Activated CD8-positive, alpha-beta memory T cell treated with anti-CD3 and anti-CD28 coated beads for 24 hours (primary cell): Measurements from ENCODE around the gene ALOX5.
A peak's percentile ranks its signal among the peaks of the same experiment; 100 is the strongest.
"Not testable (repeated sequence)": the region's sequence is repeated elsewhere in the genome, so short reads cannot be mapped to it uniquely, and the experiment has no call there.

Experiments
- DNase-seq: peaks from one replicate; pipeline ENCODE4 v3.0.0-alpha.2; 2020

ALOX5 gene

GRCh38 chr10:45373576-45374349, at the start of gene ALOX5:
Gene ALOX5, plus strand, starts transcription at chr10:45374216. Its CDS starts 64 bp downstream, at chr10:45374280.
- peak; percentile 71 for DNase-seq

- no peak for DNase-seq
Measured at GRCh38 chr10:45325116-45325515, 48.9 kb upstream of the ALOX5 start.

DNA sequence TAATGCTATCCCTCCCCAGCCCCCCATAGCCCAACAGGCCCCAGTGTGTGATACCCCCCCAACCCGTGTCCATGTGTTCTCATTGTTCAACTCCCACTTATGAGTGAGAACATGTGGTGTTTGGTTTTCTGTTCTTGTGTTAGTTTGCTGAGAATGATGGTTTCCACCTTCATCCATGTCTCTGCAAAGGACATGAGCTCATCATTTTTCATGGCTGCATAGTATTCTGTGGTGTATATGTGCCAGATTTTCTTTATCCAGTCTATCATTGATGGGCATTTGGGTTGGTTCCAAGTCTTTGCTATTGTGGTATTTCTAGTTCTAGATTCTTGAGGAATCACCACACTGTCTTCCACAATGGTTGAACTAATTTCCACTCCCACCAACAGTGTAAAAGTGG, 47.2 kb upstream of the ALOX5 start:
- not testable (repeated sequence) for DNase-seq

DNA sequence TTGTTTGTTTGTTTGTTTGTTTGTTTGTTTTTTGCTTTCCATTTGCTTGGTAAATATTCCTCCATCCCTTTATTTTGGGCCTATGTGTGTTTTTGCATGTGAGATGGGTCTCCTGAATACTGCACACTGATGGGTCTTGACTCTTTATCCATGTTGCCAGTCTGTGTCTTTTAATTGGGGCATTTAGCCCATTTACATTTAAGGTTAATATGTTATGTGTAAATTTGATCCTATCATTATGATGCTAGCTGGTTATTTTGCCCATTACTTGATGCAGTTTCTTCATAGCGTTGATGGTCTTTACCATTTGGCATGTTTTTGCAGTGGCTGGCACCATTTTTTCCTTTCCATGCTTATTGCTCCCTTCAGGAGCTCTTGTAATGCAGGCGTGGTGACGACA, 42.2 kb upstream of the ALOX5 start:
- not testable (repeated sequence) for DNase-seq

- no peak for DNase-seq
Measured at GRCh38 chr10:45339894-45340293, 34.1 kb upstream of the ALOX5 start.

GRCh38 chr10:45340420-45340819, 33.6 kb upstream of the ALOX5 start:
- DNase-seq = not testable (repeated sequence)

- DNase-seq = not testable (repeated sequence)
Measured at GRCh38 chr10:45346652-45347335, 27.2 kb upstream of the ALOX5 start.

GRCh38 chr10:45347464-45347863, 26.6 kb upstream of the ALOX5 start:
- not testable (repeated sequence) for DNase-seq

DNA sequence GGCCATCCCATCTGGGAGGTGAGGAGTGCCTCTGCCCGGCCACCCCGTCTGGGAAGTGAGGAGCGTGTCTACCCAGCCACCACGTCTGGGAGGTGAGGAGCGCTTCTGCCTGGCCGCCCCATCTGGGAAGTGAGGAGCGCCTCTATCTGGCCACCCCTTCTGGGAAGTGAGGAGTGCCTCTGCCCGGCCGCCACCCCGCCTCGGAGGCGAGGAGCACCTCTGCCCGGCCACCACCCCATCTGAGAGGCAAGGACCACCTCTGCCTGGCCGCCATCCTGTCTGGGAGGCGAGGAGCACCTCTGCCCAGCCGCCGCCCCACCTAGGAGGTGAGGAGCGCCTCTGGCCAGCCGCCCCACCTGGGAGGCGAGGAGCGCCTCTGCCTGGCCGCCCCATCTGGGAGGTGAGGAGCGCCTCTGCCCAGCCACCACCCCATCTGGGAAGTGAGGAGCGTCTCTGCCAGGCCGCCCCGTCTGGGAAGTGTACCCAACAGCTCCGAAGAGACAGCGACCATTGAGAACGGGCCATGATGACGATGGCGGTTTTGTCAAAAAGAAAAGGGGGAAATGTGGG, 25.7 kb upstream of the ALOX5 start:
- DNase-seq = not testable (repeated sequence)

DNA sequence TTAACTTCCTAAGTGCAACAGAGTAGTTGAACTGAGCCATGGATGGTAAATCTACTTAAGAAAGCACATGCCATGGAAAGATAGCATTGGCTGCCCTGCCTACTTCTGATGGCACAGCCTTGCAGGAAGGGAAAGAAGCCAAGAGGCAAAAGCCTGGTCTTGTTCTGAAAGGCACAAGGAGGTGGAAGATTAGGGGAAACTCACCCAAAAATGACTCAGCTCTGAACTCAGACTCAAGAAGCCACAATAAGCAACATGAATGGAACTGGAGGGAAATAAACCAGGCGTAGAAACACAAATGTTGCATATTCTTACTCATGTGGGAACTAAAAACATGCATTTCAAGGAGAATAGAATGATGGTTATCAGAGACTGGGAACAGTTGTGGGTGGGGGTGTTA, 20.8 kb upstream of the ALOX5 start:
- DNase-seq = no peak

- DNase-seq = no peak
Measured at GRCh38 chr10:45354261-45354660, 19.8 kb upstream of the ALOX5 start.

DNA sequence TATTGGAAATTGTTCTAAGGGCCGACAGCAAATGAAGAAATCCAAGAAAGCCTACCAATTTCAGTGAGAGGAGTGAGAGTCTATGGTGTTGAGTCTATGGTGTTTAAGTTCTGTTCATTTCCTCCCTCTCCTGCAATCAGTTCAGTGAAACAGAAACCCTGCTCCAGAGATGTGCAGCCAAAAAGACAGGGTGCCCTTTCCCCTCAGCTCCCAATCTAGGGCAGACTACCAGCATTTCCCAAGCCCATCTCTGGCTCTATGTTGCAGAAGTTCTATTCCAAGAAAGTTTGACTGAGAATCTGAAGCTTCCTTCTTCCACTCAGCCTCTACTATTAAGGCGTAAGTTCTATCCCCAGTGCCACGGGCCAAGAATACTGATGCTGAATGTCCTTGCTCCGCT, 18.5 kb upstream of the ALOX5 start:
- no peak for DNase-seq

- DNase-seq = not testable (repeated sequence)
Measured at GRCh38 chr10:45358961-45359360, 15.1 kb upstream of the ALOX5 start.

GRCh38 chr10:45361983-45362799, 11.8 kb upstream of the ALOX5 start:
- DNase-seq = peak; percentile 50

GRCh38 chr10:45367643-45368042, 6.4 kb upstream of the ALOX5 start:
- not testable (repeated sequence) for DNase-seq

- no peak for DNase-seq
Measured at GRCh38 chr10:45368181-45368580, 5.8 kb upstream of the ALOX5 start.

- no peak for DNase-seq
Measured at GRCh38 chr10:45370202-45370955, 3.6 kb upstream of the ALOX5 start.

GRCh38 chr10:45371560-45371959, 2.5 kb upstream of the ALOX5 start:
- DNase-seq = no peak

DNA sequence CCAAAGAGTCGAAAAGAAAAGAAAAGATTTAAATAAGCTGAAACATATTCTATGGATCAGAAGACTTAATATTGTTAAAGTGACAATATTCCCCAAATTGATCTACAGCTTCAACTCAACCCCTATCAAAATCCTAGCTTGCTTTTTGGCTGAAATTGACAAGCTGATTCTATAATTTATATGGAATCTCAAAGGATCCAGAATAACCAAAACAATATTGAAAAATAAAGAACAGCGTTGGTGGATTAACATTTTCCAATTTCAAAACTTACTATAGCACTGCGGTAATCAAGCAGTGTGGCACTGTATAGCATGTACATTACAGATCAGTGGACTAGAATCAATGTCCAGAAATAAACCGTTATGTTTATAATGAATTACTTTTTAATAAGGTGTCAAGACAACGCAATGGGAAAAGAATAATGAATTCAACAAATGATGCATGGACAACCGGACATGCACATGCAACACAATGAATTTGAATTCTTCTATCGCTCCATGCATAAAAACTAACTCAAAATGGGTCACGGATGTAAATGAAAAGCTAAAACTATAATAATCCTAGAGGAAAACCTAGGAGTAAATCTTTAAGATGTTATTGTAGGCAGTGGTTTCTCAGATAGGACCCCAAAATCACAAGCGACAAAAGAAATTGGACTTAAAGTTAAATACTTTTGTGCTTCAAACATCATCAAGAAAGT, 1.6 kb upstream of the ALOX5 start:
- DNase-seq = no peak

DNA sequence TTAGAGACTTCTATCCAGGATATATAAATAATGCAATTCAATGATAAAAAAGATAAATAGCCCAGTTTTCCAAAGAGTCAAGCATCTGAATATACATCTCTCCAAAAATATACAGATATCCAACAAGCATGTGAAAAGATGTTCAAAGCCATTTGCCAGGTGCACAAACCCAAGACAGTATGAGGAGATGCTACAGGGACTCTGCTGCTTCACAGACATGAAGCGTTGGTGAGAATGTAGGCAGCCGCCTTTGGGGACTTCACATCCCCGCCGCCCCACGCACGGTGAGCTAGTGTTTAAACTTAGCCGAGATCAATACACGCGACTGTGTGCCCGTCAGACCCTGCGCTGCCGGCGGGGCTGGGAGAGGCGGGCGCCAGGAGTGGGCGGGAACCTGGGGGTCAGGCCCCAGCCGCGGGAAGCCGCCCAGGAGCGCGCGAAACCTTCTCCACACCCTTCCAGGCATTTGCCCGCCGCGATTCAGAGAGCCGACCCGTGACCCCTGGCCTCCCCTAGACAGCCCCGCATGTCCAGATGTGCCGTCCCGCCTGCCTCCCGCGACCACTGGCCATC, 927 bp upstream of the ALOX5 start:
- DNase-seq = peak; percentile 65

- peak; percentile 63 for DNase-seq
Measured at GRCh38 chr10:45374350-45375052, 485 bp downstream of the ALOX5 start.
